ENCODE data around the gene MYCBPAP. TPM values are rescaled to one million over a fixed set of nuclear protein-coding genes. Genes with fewer than 3 reads are reported as not detected.

The MYCBPAP gene
- total RNA-seq, 4 donors from 2014 or later: 0.64 to 3.7 (median 2.7) TPM; not detected in 1

DNA sequence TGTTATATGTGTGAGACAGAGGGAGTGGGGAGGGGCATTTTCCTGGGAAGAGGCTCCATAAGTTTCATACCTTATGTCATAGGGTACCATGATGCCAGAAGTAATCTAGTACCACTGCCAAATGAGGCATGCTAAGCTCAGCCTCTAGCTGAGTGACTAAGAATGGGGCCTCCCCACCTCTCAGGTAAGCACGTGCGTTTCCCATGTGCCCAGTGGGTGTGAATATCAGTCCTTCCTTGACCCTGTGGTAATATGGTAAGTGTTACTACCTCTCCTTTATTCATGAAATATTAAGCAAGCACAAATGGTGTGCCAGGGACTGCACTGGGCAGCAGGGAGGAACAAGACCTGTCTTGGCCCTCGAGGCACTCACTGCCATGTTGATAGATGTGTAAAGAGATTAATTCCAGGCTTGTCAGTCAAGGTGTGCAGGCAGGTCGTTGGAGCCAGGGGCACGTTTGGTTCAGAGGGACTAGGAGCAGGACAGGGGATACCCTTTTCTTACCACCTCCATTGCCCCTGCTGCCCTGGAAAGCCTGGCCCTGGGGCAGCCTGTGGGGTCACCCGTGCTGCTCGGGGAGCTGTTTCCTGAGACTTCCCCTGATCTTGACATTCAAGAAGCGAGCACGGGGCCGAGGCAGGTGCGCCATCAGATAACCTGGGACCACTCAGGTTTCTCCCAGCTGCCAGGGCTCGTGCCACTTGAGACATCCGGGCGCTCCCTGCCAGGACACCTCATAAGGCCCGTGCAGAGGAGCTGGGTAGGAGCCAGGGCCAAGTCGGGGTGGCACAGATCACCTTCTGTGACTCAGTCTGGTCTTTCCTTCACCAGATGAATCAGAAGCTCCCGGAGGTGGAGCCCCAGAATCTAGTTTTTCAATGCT, 20.8 kb upstream of the MYCBPAP start:
- Histone ChIP-seq H3K4me3 (no peak overlapping the region), H3K4me1 (peaks cover 3 to 7% (median 4%) of the 10 kb centered on the region in 4 donors), H3K27ac (no peak overlapping the region), H3K27me3 (no peaks in the 10 kb centered on the region), H3K36me3 (peaks cover 0 to 16% (median 5%) of the 10 kb centered on the region in 4 donors), H3K9me3 (no peaks in the 10 kb centered on the region)
- 76 to 84% methylated on average over 3 to 16 of the region's 17 CpGs for WGBS, 2 donors (ENCODE audit: low coverage in 1 of 2)
- TF ChIP-seq POLR2AphosphoS5 (IDR thresholded peaks at IDR 0.05) (no peak), POLR2A (IDR thresholded peaks at IDR 0.05) (no peak), CTCF (IDR thresholded peaks at IDR 0.05) (no peak), EP300 (IDR thresholded peaks at IDR 0.05; ENCODE audit: low read depth) (no peak)
- intact Hi-C loops (cut with DNase I; ENCODE audit: low total_unique reads) (loop anchor here (10.0 kb wide), 1 partner anchor 57 kb away; the partner anchor contains the start of gene SPATA20), in situ Hi-C loops (cut with MboI; ENCODE audit: low pct_ligation_motif_present in 1 of 4, low pct_unique_long_range_greater_than_20kb in 1 of 4, low sequenced_read_pairs in 3 of 4) (loop anchor here in 1 of 4 donors (10.0 kb wide), 1 partner anchor 57 kb away; the partner anchor contains the start of gene SPATA20)
- DNase-seq: no peak

DNA sequence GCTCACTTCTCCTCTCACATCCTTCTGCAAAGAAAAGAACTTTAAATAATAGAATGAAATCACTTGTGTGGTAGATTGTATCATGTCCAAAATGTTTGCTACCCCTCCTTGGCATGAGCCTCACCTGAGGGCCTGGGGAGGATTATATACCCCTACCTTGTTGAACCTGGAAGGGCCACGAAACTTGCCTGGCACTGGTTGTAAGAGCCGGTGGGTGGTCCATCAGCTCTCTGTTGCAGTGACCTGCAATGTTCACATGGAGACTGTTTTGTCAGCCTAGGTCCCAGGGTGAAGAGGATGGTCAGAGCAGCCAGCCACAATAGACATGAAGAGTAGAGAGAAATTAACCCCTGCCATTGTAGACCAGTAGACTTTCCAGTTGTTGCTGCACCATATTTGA, 19.4 kb upstream of the MYCBPAP start:
- Histone ChIP-seq H3K27me3 (no peaks in the 10 kb centered on the region), H3K36me3 (peaks cover 0 to 8% (median 3%) of the 10 kb centered on the region in 4 donors), H3K4me1 (no peaks in the 10 kb centered on the region), H3K4me3 (no peak overlapping the region), H3K27ac (no peak overlapping the region), H3K9me3 (no peaks in the 10 kb centered on the region)
- intact Hi-C loops (cut with DNase I; ENCODE audit: low total_unique reads) (loop anchor here (10.0 kb wide), 1 partner anchor 56 kb away; the partner anchor contains the start of gene SPATA20), in situ Hi-C loops (cut with MboI; ENCODE audit: low pct_ligation_motif_present in 1 of 4, low pct_unique_long_range_greater_than_20kb in 1 of 4, low sequenced_read_pairs in 3 of 4) (loop anchor here in 1 of 4 donors (10.0 kb wide), 1 partner anchor 56 kb away; the partner anchor contains the start of gene SPATA20)
- WGBS, 2 donors (ENCODE audit: low coverage in 1 of 2): 93% methylated on average over 2 of the region's 2 CpGs; no CpG with 5 or more reads in 1 of the 2 donors
- DNase-seq: no peak
- no peak for TF ChIP-seq POLR2AphosphoS5 (IDR thresholded peaks at IDR 0.05)
- TF ChIP-seq CTCF (IDR thresholded peaks at IDR 0.05): no peak
- TF ChIP-seq POLR2A (IDR thresholded peaks at IDR 0.05): no peak
- no peak for TF ChIP-seq EP300 (IDR thresholded peaks at IDR 0.05; ENCODE audit: low read depth)

GRCh38 chr17:50491505-50491904, 16.7 kb upstream of the MYCBPAP start:
- in situ Hi-C loops (cut with MboI; ENCODE audit: low pct_ligation_motif_present in 1 of 4, low pct_unique_long_range_greater_than_20kb in 1 of 4, low sequenced_read_pairs in 3 of 4): no loop called here
- intact Hi-C loops (cut with DNase I; ENCODE audit: low total_unique reads): no loop called here
- H3K9me3 ChIP-seq: no peaks in the 10 kb centered on the region
- DNase-seq: no peak
- H3K36me3 ChIP-seq: no peaks in the 10 kb centered on the region
- no peak overlapping the region for H3K4me3 ChIP-seq
- H3K27ac ChIP-seq: no peak overlapping the region
- WGBS, 2 donors (ENCODE audit: low coverage in 1 of 2): 48 to 75% methylated on average over 1 of the region's 1 CpG
- no peak for TF ChIP-seq POLR2A (IDR thresholded peaks at IDR 0.05)
- no peaks in the 10 kb centered on the region for H3K27me3 ChIP-seq
- H3K4me1 ChIP-seq: no peaks in the 10 kb centered on the region

DNA sequence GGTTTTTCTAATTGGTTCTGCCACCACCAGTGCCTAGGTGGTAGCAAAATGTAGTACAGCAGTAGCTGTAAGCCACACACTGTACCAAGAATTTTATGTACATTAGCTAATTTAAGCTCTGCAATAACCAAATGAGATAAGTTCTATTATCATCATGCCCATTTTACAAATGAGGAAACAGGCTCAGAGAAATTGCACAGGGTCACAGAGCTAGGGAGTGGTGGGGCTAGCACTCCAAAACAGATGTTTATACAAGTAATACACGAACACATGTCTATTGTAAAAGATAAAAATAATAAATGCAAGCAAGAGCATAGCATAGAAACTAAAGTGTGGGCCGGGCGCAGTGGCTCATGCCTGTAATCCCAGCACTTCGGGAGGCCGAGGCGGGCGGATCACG, 16.0 kb upstream of the MYCBPAP start:
- Histone ChIP-seq H3K27ac (no peak overlapping the region), H3K9me3 (no peaks in the 10 kb centered on the region), H3K27me3 (no peaks in the 10 kb centered on the region), H3K4me3 (no peak overlapping the region), H3K36me3 (no peaks in the 10 kb centered on the region), H3K4me1 (no peaks in the 10 kb centered on the region)
- intact Hi-C loops (cut with DNase I; ENCODE audit: low total_unique reads): no loop called here
- no peak for DNase-seq
- in situ Hi-C loops (cut with MboI; ENCODE audit: low pct_ligation_motif_present in 1 of 4, low pct_unique_long_range_greater_than_20kb in 1 of 4, low sequenced_read_pairs in 3 of 4): no loop called here
- WGBS, 2 donors (ENCODE audit: low coverage in 1 of 2): 88 to 89% methylated on average over 8 of the region's 8 CpGs
- TF ChIP-seq EP300 (IDR thresholded peaks at IDR 0.05; ENCODE audit: low read depth) (no peak), POLR2A (IDR thresholded peaks at IDR 0.05) (no peak), POLR2AphosphoS5 (IDR thresholded peaks at IDR 0.05) (no peak), CTCF (IDR thresholded peaks at IDR 0.05) (no peak)

All from transverse colon (tissue), 4 donors.